NAMALWA (cell line): Measurements from ENCODE around the gene DLGAP1.

Experiments
- DNase-seq: peaks from one replicate; pipeline ENCODE4 v3.0.0-alpha.2; 2015; ENCODE audit warnings: low spot score

Gene DLGAP1

GRCh38 chr18:3900327-3900726 is 554.8 kb downstream of the DLGAP1 start:
- DNase-seq: no peak

GRCh38 chr18:3898861-3899613 is 556.1 kb downstream of the DLGAP1 start:
- DNase-seq: no peak

- no peak for DNase-seq
These were observed 563.0 kb downstream of the DLGAP1 start for GRCh38 chr18:3892152-3892551.

- no peak for DNase-seq
These were observed 563.9 kb downstream of the DLGAP1 start for GRCh38 chr18:3891245-3891644.

GRCh38 chr18:3889803-3890202 is 565.3 kb downstream of the DLGAP1 start:
- DNase-seq: no peak

- no peak for DNase-seq
These were observed 566.0 kb downstream of the DLGAP1 start for GRCh38 chr18:3889121-3889520.

- no peak for DNase-seq
These were observed 568.4 kb downstream of the DLGAP1 start for GRCh38 chr18:3886575-3887322.

GRCh38 chr18:3885209-3885792 is 569.8 kb downstream of the DLGAP1 start:
- DNase-seq: peak; percentile 54

- DNase-seq: no peak
These were observed 575.3 kb downstream of the DLGAP1 start for GRCh38 chr18:3879836-3880120.

GRCh38 chr18:3879114-3879835 is 575.8 kb downstream of the DLGAP1 start:
- DNase-seq: no peak

- no peak for DNase-seq
These were observed 576.7 kb downstream of the DLGAP1 start for GRCh38 chr18:3878401-3878800.

GRCh38 chr18:3877678-3878077 is 577.4 kb downstream of the DLGAP1 start:
- no peak for DNase-seq

- no peak for DNase-seq
These were observed 579.1 kb downstream of the DLGAP1 start for GRCh38 chr18:3875961-3876360.

GRCh38 chr18:3875376-3875775 is 579.7 kb downstream of the DLGAP1 start:
- DNase-seq: no peak

GRCh38 chr18:3874581-3874980 is 580.5 kb downstream of the DLGAP1 start:
- DNase-seq: no peak

- DNase-seq: no peak
These were observed 581.0 kb downstream of the DLGAP1 start for GRCh38 chr18:3874125-3874524.

GRCh38 chr18:3873698-3874097 is 581.4 kb downstream of the DLGAP1 start:
- DNase-seq: no peak

GRCh38 chr18:3873211-3873610 is 581.9 kb downstream of the DLGAP1 start:
- DNase-seq: no peak

GRCh38 chr18:3872641-3873040 is 582.5 kb downstream of the DLGAP1 start:
- no peak for DNase-seq

- no peak for DNase-seq
These were observed 583.4 kb downstream of the DLGAP1 start for GRCh38 chr18:3871687-3872086.

GRCh38 chr18:3870914-3871313 is 584.2 kb downstream of the DLGAP1 start:
- no peak for DNase-seq

GRCh38 chr18:3869848-3870247 is 585.3 kb downstream of the DLGAP1 start:
- DNase-seq: peak; percentile 49

GRCh38 chr18:3867864-3868311 is 587.2 kb downstream of the DLGAP1 start:
- no peak for DNase-seq
